Measurements from ENCODE around the gene SCEL. TPM values are rescaled to one million over a fixed set of nuclear protein-coding genes. Genes with fewer than 3 reads are reported as not detected.

SCEL gene
- total and polyA plus RNA-seq, 2 of the 8 experiments (the other 6 are each of a cell fraction or from before 2014, with no cell fraction given): not detected

- TF ChIP-seq CHD7 (IDR thresholded peaks at IDR 0.05; ENCODE audit: insufficient replicate concordance, low read length) (no peak), HDAC6 (IDR thresholded peaks at IDR 0.05; ENCODE audit: low read depth, low read length) (no peak), HDAC2 (IDR thresholded peaks at IDR 0.05; ENCODE audit: borderline replicate concordance in 1 of 2, low read depth in 2 of 2, low read length in 2 of 2) (no peak), KDM5A (IDR thresholded peaks at IDR 0.05; ENCODE audit: low read length) (no peak), BCL11A (IDR thresholded peaks at IDR 0.05; ENCODE audit: low read depth in 2 of 2, low read length in 2 of 2) (no peak), USF2 (IDR thresholded peaks at IDR 0.05; ENCODE audit: low read length) (no peak), CBX5 (IDR thresholded peaks at IDR 0.05; ENCODE audit: low read depth, low read length) (no peak), GTF2F1 (IDR thresholded peaks at IDR 0.05; ENCODE audit: borderline replicate concordance, low read depth, low read length) (no peak)
Measured at GRCh38 chr13:77616027-77616426, 80.5 kb downstream of the SCEL start (continued).
